Measurements from ENCODE around the gene PYCARD.

- TF ChIP-seq PKNOX1 (IDR thresholded peaks at IDR 0.05) (no peak), ELF4 (IDR thresholded peaks at IDR 0.05) (no peak)
Observed at GRCh38 chr16:31224092-31224955, 21.8 kb upstream of the PYCARD start.
